PFSK-1 (cell line): ENCODE data around the gene SLCO2A1.

Experiments used
- POLR2AphosphoS5 ChIP-seq: IDR thresholded peaks from 2 replicates; pipeline ENCODE4 v1.6.1; 2012; ENCODE audit warnings: low read depth, mild to moderate bottlenecking, control low read depth, low read length, moderate library complexity
- SIN3A ChIP-seq: IDR thresholded peaks from 2 replicates; pipeline ENCODE4 v1.6.1; 2012; ENCODE audit warnings: mild to moderate bottlenecking, low read length, moderate library complexity, borderline replicate concordance; ENCODE audit not compliant: insufficient read depth

GRCh38 chr3:134029256-134029733 is 430 bp downstream of the SLCO2A1 start:
- TF ChIP-seq SIN3A (no peak), POLR2AphosphoS5 (no peak)
